Activated CD4-positive, alpha-beta memory T cell treated with anti-CD3 and anti-CD28 coated beads for 36 hours (primary cell): Measurements from ENCODE around the gene YIPF3. TPM values are rescaled to one million over a fixed set of nuclear protein-coding genes. Genes with fewer than 3 reads are reported as not detected.
"Not testable (repeated sequence)": the region's sequence is repeated elsewhere in the genome, so short reads cannot be mapped to it uniquely, and the experiment has no call there.

Experiments used
- CTCF ChIA-PET: fragments of 350-600 bp; sonication (Branson Sonifier 250); formaldehyde crosslinking; loops from one replicate; lab custom pipeline; 2021; ENCODE audit warnings: antibody characterized with exemption, inconsistent platforms; lab: Charles Lee
- POLR2A ChIA-PET: fragments of 350-600 bp; sonication (Branson Sonifier 250); formaldehyde crosslinking; loops from one replicate; lab custom pipeline; 2021; ENCODE audit warnings: antibody characterized with exemption; lab: Charles Lee
- DNase-seq: peaks from one replicate; pipeline ENCODE4 v3.0.0-alpha.2; 2020
- H3K27ac Mint-ChIP-seq: one replicate; pipeline ENCODE4 v1.8.0; 2021; ENCODE audit warnings: mixed read lengths
- H3K27me3 Mint-ChIP-seq: one replicate; pipeline ENCODE4 v1.8.0; 2021; ENCODE audit warnings: mixed read lengths
- H3K36me3 Mint-ChIP-seq: one replicate; pipeline ENCODE4 v1.8.0; 2021; ENCODE audit warnings: mixed read lengths
- H3K4me1 Mint-ChIP-seq: one replicate; pipeline ENCODE4 v1.8.0; 2021; ENCODE audit warnings: low read depth, mixed read lengths
- H3K4me3 Mint-ChIP-seq: one replicate; pipeline ENCODE4 v1.8.0; 2021; ENCODE audit warnings: mild to moderate bottlenecking, mixed read lengths
- H3K9me3 Mint-ChIP-seq: one replicate; pipeline ENCODE4 v1.8.0; 2021; ENCODE audit warnings: mixed read lengths
- intact Hi-C: fragments of 100-400 bp; cut with micrococcal nuclease; formaldehyde crosslinking; loops from one replicate; pipeline ENCODE4 v1.15.1; 2023
- total RNA-seq, 2 experiments: library from RNA; stranded (reverse); gene quantifications; one replicate each; pipeline ENCODE4 v1.2.3, GENCODE V29; 2021

Gene YIPF3
- total RNA-seq: 10 to 100 TPM; 38.3 to 39.3 TPM

DNA sequence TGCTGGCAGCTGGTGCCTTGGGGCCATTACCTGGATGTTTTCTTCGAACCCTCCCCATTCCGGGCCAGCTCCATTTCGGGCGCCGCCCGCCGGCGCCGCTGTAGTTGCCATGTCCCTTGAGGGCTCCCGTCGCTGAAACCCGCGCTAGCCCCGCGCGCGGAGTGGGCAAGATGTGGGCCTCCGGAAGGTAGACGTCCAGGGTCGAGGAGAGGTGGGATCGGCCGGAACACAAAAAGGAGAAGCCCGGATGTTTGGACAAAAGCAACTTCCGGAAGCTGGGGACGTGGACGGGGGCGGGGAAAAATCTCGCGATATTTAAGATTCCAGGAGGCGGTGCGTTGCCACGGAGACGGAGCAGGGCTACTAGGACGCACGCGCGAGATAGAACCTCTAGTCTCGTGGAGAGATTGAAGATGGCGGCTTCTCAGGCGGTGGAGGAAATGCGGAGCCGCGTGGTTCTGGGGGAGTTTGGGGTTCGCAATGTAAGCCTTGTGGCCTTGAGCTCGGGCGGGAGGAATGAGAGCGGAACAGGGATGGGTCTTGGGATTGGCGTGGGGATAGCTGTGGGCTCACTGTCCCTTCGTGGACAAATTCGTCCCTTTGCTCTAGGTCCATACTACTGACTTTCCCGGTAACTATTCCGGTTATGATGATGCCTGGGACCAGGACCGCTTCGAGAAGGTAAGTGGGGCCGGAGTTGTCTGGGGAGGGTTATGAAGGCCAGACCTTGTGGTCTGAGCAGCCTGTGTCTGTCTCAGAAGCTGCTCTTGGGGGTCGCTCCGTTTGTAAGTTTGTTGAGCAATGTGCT, at the start of gene YIPF3, which contains the start of gene POLR1C:
TSS of gene YIPF3 (minus strand) at position 230 of the 808 bp plus-strand sequence. CDS start at position 111, 119 bp downstream.
TSS of gene POLR1C (plus strand) at position 393 of the 808 bp plus-strand sequence. CDS start at position 414, 21 bp downstream.
- no peak within 1 kb of the TSS for H3K4me3 Mint-ChIP-seq
- peaks cover 34% of the 10 kb centered on the region for H3K36me3 Mint-ChIP-seq
- peak; percentile 99 for DNase-seq
- POLR2A ChIA-PET: interaction anchor here (0.6 to 1.9 kb wide), 9 partner anchors 9 to 293 kb away, joined by 3 to 7 read pairs (median 3); partner anchors contain the start of genes DLK2 and GTPBP2
- H3K9me3 Mint-ChIP-seq: no peaks in the 10 kb centered on the region
- no peak within 1 kb of the TSS for H3K27ac Mint-ChIP-seq
- CTCF ChIA-PET: interaction anchor here (0.7 to 3.2 kb wide), 6 partner anchors 10 to 303 kb away, joined by 3 to 33 read pairs (median 4); partner anchors contain the start of genes ABCC10, DLK2 and DNPH1
- intact Hi-C loops: loop anchor here (1.0 to 5.0 kb wide), 5 partner anchors 40 to 588 kb away; partner anchors contain the start of genes CNPY3, TJAP1 and ZNF318
- no peaks in the 10 kb centered on the region for H3K27me3 Mint-ChIP-seq
- H3K4me1 Mint-ChIP-seq: peaks cover 25% of the 10 kb centered on the region

DNA sequence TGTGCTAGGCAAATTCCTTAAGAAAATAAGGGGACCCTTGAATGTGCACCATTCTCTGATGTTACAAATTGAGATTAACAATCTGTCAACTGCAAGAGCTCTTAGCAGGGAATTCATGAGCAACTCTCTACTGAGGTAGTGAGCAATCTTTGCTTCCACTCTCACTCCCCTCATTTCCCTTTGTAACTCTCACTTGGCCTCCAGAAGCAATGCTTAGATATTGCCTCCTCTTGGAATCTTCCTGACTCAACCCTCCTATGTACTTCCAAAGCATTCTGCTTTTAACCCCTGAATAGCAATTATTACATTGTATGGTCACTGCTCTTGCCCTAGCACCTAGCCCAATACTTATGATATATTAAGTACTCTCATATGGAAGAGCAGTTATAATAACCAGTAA, 42.6 kb upstream of the YIPF3 start:
- intact Hi-C loops: no loop called here
- Mint-ChIP-seq H3K4me1 (no peaks in the 10 kb centered on the region), H3K27ac (no peak overlapping the region), H3K9me3 (no peaks in the 10 kb centered on the region), H3K27me3 (no peaks in the 10 kb centered on the region), H3K36me3 (peaks cover 56% of the 10 kb centered on the region), H3K4me3 (no peak overlapping the region)
- POLR2A ChIA-PET: no interaction called here
- CTCF ChIA-PET: no interaction called here
- no peak for DNase-seq

DNA sequence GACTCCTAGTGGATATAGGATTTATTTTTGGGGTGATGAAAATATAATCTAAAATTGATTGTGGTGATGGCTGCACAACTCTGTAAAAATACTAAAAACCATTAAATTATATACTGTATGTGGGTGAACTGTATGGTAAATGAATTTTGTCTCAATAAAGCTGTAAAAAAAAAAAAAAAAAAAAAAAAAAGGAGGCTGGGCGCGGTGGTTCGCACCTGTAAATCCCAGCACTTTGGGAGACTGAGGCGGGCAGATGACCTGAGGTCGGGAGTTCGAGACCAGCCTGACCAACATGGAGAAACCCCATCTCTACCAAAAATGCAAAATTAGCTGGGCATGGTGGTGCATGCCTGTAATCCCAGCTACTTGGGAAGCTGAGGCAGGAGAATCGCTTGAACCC, 40.9 kb upstream of the YIPF3 start:
- H3K9me3 Mint-ChIP-seq, DNase-seq, POLR2A ChIA-PET, H3K4me1 Mint-ChIP-seq, H3K4me3 Mint-ChIP-seq, intact Hi-C loops, CTCF ChIA-PET, H3K27ac Mint-ChIP-seq, H3K27me3 Mint-ChIP-seq: not testable (repeated sequence)
- H3K36me3 Mint-ChIP-seq: peaks cover 59% of the 10 kb centered on the region

DNA sequence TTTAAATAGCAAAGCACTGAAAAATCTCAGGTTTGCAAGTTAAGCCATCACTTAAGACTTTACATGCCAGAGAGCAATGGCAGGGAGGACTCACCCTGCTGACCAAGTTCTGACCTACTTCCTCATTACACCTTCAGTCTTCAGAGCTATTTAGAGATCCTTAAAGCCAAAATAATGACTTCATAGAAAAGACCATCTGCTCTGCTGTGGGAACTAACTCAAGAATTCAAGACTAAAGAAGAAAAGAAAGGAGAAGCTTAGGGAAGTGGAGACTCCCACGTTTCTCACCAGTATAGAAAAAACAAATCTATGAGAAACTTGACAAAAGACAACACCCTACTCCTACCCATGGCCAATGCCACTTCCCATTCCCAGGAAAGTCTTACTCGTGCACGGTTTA, 30.5 kb upstream of the YIPF3 start:
- H3K4me1 Mint-ChIP-seq: no peaks in the 10 kb centered on the region
- H3K36me3 Mint-ChIP-seq: peaks cover 57% of the 10 kb centered on the region
- ChIA-PET CTCF (interaction anchor here (1.4 kb wide), 1 partner anchor 41 kb away, joined by 5 read pairs; no protein-coding TSS in a partner anchor), POLR2A (no interaction called here)
- no peaks in the 10 kb centered on the region for H3K9me3 Mint-ChIP-seq
- no peak overlapping the region for H3K4me3 Mint-ChIP-seq
- DNase-seq: no peak
- intact Hi-C loops: no loop called here
- H3K27ac Mint-ChIP-seq: no peak overlapping the region
- no peaks in the 10 kb centered on the region for H3K27me3 Mint-ChIP-seq

DNA sequence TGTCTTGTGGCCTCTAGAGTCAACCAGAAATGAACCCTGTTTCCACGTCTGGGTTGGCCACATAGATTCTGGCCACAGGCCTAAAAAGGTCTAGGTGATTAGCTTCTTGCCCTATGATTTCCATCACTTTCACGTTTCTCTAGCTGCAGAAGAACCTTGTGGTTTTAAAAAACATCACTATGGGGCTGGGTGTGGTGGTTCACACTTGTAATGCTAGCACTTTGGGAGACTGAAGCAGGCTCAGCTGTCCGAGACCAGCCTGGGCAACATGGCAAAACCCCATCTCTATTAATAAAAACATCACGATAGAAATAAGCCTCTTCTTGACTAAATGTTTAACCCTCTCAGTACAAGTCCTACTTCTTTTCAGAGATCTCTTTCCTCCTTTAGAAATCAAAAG, 27.7 kb upstream of the YIPF3 start:
- Mint-ChIP-seq H3K27ac (no peak overlapping the region), H3K27me3 (no peaks in the 10 kb centered on the region), H3K4me3 (no peak overlapping the region), H3K9me3 (no peaks in the 10 kb centered on the region), H3K36me3 (peaks cover 51% of the 10 kb centered on the region), H3K4me1 (no peaks in the 10 kb centered on the region)
- intact Hi-C loops: no loop called here
- ChIA-PET POLR2A (interaction anchor here (0.6 to 0.8 kb wide), 2 partner anchors 12 to 50 kb away, joined by 3 to 6 read pairs; no protein-coding TSS in a partner anchor), CTCF (no interaction called here)
- DNase-seq: no peak

DNA sequence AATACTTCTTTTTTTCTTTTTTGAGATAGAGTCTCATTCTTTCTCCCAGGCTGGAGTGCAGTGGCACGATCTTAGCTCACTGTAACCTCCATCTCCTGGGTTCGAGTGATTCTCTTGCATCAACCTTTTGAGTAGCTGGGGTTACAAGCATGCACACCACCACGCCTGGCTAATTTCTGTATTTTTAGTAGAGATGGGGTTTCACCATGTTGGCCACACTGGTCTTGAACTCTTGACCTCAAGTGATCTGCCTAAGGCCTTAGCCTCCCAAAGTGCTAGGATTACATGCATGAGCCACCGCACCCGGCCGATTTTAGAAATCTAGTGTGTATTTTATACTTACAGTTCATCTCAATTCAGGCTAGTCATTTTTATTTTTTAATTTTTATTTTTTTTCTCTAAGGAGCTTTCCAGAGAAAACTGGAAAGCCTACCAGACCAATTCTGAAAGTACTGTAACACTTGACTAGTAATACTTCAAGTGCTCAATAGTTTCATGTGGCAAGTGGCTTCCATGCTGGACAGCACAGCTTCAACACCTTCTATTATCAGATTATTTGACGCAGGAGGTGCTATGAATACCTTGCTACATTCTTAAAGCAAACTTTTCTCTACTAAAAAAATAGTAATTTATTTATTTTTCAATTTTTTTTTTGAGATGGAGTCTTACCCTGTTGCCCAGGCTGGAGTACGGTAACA, 25.2 kb upstream of the YIPF3 start:
- intact Hi-C loops: no loop called here
- ChIA-PET POLR2A (interaction anchor here (0.6 to 0.7 kb wide), 2 partner anchors 115 to 755 kb away, joined by 3 to 4 read pairs; no protein-coding TSS in a partner anchor), CTCF (interaction anchor here (1.5 kb wide), 1 partner anchor 67 kb away, joined by 3 read pairs; no protein-coding TSS in a partner anchor)
- no peak for DNase-seq
- H3K4me1 Mint-ChIP-seq: no peaks in the 10 kb centered on the region
- peaks cover 57% of the 10 kb centered on the region for H3K36me3 Mint-ChIP-seq
- H3K27ac Mint-ChIP-seq: no peak overlapping the region
- no peaks in the 10 kb centered on the region for H3K9me3 Mint-ChIP-seq
- no peak overlapping the region for H3K4me3 Mint-ChIP-seq
- no peaks in the 10 kb centered on the region for H3K27me3 Mint-ChIP-seq

DNA sequence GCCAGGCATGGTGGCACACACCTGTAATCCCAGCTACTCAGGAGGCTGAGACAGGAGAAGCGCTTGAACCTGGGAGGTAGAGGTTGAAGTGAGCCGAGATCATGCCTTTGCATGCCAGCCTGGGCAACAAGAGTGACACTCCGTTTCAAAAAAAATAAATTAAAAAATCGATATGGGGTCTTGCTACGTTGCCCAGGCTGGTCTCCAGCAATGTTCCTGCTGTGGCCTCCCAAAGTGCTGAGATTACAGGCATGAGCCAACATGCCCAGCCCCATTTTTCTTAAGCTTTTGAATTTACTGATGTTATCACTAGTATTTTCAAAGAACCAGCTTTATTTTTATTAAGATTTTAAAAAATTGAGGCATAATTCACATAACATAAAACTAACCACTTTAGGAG, 23.8 kb upstream of the YIPF3 start:
- no peak for DNase-seq
- H3K27me3 Mint-ChIP-seq: no peaks in the 10 kb centered on the region
- POLR2A ChIA-PET: no interaction called here
- peaks cover 49% of the 10 kb centered on the region for H3K36me3 Mint-ChIP-seq
- CTCF ChIA-PET: no interaction called here
- no peak overlapping the region for H3K27ac Mint-ChIP-seq
- H3K9me3 Mint-ChIP-seq: no peaks in the 10 kb centered on the region
- H3K4me1 Mint-ChIP-seq: no peaks in the 10 kb centered on the region
- intact Hi-C loops: no loop called here
- H3K4me3 Mint-ChIP-seq: no peak overlapping the region

DNA sequence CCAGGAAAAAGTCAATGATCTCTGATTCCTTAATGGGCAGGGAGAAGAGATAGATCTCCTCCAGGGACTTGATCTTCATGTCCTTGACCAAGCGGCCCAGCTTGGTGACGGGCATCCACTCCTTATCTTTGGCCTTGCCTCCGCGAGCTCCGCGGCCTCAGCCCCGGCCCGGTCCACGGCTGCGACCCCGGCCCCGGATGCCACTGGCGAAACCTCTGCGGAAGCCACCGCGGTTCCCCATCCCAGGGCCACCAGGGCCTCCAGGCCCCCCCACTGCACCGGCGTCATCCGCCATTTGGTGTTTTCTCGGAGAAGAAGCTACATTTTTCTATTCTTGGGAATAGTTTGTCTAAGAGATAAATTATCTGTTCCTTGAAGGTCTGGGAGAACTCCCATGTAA, 22.7 kb upstream of the YIPF3 start:
- POLR2A ChIA-PET, H3K27me3 Mint-ChIP-seq, H3K9me3 Mint-ChIP-seq, H3K27ac Mint-ChIP-seq, H3K4me3 Mint-ChIP-seq, intact Hi-C loops, H3K4me1 Mint-ChIP-seq, DNase-seq: not testable (repeated sequence)
- CTCF ChIA-PET: interaction anchor here (1.2 kb wide), 1 partner anchor 16 kb away, joined by 3 read pairs; no protein-coding TSS in a partner anchor
- peaks cover 45% of the 10 kb centered on the region for H3K36me3 Mint-ChIP-seq

DNA sequence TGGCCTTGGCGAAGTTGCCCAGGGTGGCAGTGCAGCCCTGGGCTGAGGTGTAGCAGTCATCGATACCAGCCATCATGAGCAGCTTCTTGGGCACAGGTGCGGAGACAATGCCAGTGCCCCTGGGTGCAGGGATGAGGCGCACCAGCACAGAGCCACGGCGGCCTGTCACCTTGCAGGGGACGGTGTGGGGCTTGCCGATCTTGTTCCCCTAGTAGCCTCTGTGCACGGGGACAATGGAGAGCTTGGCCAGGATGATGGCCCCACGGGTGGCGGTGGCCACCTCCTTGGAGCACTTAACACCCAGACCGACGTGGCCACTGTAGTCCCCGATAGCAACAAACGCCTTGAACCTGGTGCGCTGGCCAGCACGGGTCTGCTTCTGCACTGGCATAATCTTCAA, 22.3 kb upstream of the YIPF3 start:
- intact Hi-C loops, H3K27ac Mint-ChIP-seq, POLR2A ChIA-PET, H3K9me3 Mint-ChIP-seq, H3K27me3 Mint-ChIP-seq, DNase-seq, H3K4me1 Mint-ChIP-seq, H3K4me3 Mint-ChIP-seq: not testable (repeated sequence)
- CTCF ChIA-PET: interaction anchor here (1.2 kb wide), 1 partner anchor 17 kb away, joined by 3 read pairs; no protein-coding TSS in a partner anchor
- peaks cover 43% of the 10 kb centered on the region for H3K36me3 Mint-ChIP-seq

DNA sequence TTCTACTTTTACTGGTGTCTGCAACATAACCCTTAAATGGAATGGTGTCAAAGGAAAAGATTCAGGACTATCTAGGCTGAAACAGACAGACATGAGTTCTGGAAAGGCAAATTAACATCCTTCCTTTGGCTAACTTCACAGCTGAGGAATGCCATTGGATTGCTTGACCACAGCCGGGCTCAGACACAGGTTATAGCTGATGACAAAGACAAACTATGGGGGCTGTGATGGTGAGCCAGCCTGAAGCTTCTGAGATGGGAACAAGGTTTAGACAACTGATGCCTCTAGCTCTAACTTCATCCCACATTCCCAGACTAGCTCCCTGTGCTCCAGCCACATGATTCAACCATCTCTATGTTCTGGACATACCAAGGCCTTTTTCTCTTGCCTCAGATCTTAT, 15.5 kb upstream of the YIPF3 start:
- intact Hi-C loops: no loop called here
- H3K27ac Mint-ChIP-seq: no peak overlapping the region
- no peak overlapping the region for H3K4me3 Mint-ChIP-seq
- ChIA-PET POLR2A (interaction anchor here (0.8 to 1.1 kb wide), 2 partner anchors 10 to 16 kb away, joined by 3 to 4 read pairs; no protein-coding TSS in a partner anchor), CTCF (interaction anchor here (0.5 to 0.7 kb wide), 2 partner anchors 25 to 314 kb away, joined by 3 read pairs; no protein-coding TSS in a partner anchor)
- H3K4me1 Mint-ChIP-seq: no peaks in the 10 kb centered on the region
- H3K9me3 Mint-ChIP-seq: no peaks in the 10 kb centered on the region
- DNase-seq: no peak
- H3K36me3 Mint-ChIP-seq: peaks cover 49% of the 10 kb centered on the region
- no peaks in the 10 kb centered on the region for H3K27me3 Mint-ChIP-seq

DNA sequence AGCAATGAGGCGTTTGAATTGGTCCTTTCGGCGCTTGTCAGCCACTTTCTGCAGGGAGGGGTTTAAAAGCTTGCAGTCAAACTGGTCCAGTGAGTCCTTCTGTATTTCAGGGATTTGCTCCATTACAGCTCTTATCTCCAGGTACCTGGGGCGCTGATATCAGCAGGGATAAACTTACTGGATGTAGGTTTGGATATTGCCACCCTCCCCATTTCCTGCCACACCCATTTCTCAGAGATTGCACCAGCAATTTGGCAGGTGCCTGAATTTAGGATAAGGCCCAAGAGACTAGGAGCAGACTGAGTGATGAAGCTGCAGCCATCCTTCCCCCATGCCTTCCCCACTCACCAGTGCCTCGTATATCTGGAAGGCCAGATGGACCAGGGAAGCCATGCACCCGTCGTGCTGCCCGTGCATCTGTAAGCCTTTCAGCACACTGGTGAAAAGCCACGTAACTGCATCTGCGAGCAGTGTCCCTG, 7.8 kb upstream of the YIPF3 start:
- POLR2A ChIA-PET: interaction anchor here (2.4 kb wide), 1 partner anchor 7 kb away, joined by 7 read pairs; the partner anchor contains the start of genes POLR1C and YIPF3
- intact Hi-C loops: no loop called here
- CTCF ChIA-PET: no interaction called here
- no peaks in the 10 kb centered on the region for H3K9me3 Mint-ChIP-seq
- H3K4me1 Mint-ChIP-seq: no peaks in the 10 kb centered on the region
- no peak overlapping the region for H3K4me3 Mint-ChIP-seq
- H3K27ac Mint-ChIP-seq: peak overlapping the region; percentile 64
- no peak for DNase-seq
- peaks cover 69% of the 10 kb centered on the region for H3K36me3 Mint-ChIP-seq
- H3K27me3 Mint-ChIP-seq: no peaks in the 10 kb centered on the region
